SK-N-MC (cell line): Measurements from ENCODE around the gene LRRC27.

Experiments
- EZH2 ChIP-seq: fragments of 200-600 bp; sonication (generic); IDR thresholded peaks from one replicate; pipeline ENCODE4 v1.6.1; 2017; ENCODE audit warnings: antibody characterized with exemption
- FOXP2 ChIP-seq: optimal IDR thresholded peaks from 2 replicates; pipeline ENCODE3; 2011; ENCODE audit warnings: mild to moderate bottlenecking, moderate library complexity; ENCODE audit not compliant: insufficient read depth; ENCODE audit errors: extremely low read length, control extremely low read depth
- POLR2AphosphoS5 ChIP-seq: IDR thresholded peaks from 2 replicates; pipeline ENCODE4 v1.6.1; 2012; ENCODE audit warnings: mild to moderate bottlenecking, low read depth, low read length, borderline replicate concordance

DNA sequence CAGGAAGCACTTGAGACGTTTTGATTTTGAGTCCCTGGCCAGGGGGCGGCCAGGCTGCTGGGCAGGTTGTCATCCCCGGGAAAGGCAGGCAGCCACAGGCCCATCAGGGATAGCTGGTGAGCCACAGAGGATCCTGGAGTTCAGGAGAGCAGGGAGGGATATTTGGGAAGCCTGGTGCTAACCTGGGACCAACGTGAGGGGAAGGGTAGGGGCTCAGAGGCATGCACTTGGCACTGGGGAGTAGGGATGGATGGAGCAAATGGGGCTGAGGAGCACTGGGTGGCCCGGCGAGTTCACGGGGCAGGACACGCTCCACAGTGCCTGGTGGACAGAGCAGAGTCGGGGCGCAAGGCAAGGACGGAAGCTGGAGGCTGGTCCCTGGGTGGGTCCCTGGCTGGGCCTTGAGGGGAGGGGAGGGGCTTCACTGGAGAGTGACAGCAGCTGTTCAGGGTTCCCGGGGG lies 30.2 kb downstream of the LRRC27 start:
- TF ChIP-seq POLR2AphosphoS5 (no peak), EZH2 (no peak), FOXP2 (no peak)
